GM23338 (cell line): ENCODE data around the gene PRAC1. TPM values are rescaled to one million over a fixed set of nuclear protein-coding genes. Genes with fewer than 3 reads are reported as not detected.
"Not testable (repeated sequence)": the region's sequence is repeated elsewhere in the genome, so short reads cannot be mapped to it uniquely, and the experiment has no call there.

Source experiments
- ATAC-seq: fragments of 200-7000 bp; cut with Tn5 transposase; 3 replicates; pipeline ENCODE4 v1.9.1; 2020
- DNase-seq: peaks from one replicate; pipeline ENCODE4 v3.0.0-alpha.2; 2015; ENCODE audit warnings: low spot score
- H2AFZ ChIP-seq: fragments of 200-600 bp; sonication (generic); 2 replicates; pipeline ENCODE4 v1.8.0; 2016; ENCODE audit warnings: antibody characterized with exemption, mild to moderate bottlenecking, moderate library complexity
- H3F3A ChIP-seq: fragments of 200-600 bp; sonication (generic); replicated peaks from 2 replicates; pipeline ENCODE4 v1.8.0; 2017; ENCODE audit warnings: antibody characterized with exemption, mixed run types, low read depth
- H3K27ac ChIP-seq: fragments of 200-600 bp; sonication (generic); 2 replicates; pipeline ENCODE4 v1.6.1; 2016; ENCODE audit warnings: low read depth
- H3K27me3 ChIP-seq: fragments of 200-600 bp; sonication (generic); 2 replicates; pipeline ENCODE4 v1.8.0; 2016; ENCODE audit warnings: mild to moderate bottlenecking, mixed run types, moderate library complexity; ENCODE audit not compliant: insufficient read depth
- H3K36me3 ChIP-seq: fragments of 200-600 bp; sonication (generic); 2 replicates; pipeline ENCODE4 v1.8.0; 2016; ENCODE audit warnings: mild to moderate bottlenecking; ENCODE audit not compliant: insufficient read depth
- H3K4me1 ChIP-seq: fragments of 200-600 bp; sonication (generic); 2 replicates; pipeline ENCODE4 v1.8.0; 2016; ENCODE audit warnings: mild to moderate bottlenecking, moderate library complexity; ENCODE audit not compliant: insufficient read depth
- H3K4me2 ChIP-seq: fragments of 200-600 bp; sonication (generic); 2 replicates; pipeline ENCODE4 v1.7.1; 2017; ENCODE audit warnings: mixed run types
- H3K4me3 ChIP-seq: fragments of 200-600 bp; sonication (generic); 2 replicates; pipeline ENCODE4 v1.6.1; 2016; ENCODE audit warnings: mixed run types
- H3K79me2 ChIP-seq: fragments of 200-600 bp; sonication (generic); replicated peaks from 2 replicates; pipeline ENCODE4 v1.8.0; 2017; ENCODE audit warnings: mild to moderate bottlenecking; ENCODE audit not compliant: insufficient read depth
- H3K9me2 ChIP-seq: fragments of 200-600 bp; sonication (generic); 2 replicates; pipeline ENCODE4 v1.8.0; 2017; ENCODE audit not compliant: insufficient read depth
- H4K20me1 ChIP-seq: fragments of 200-600 bp; sonication (generic); replicated peaks from 2 replicates; pipeline ENCODE4 v1.8.0; 2017; ENCODE audit warnings: mild to moderate bottlenecking; ENCODE audit not compliant: insufficient read depth
- H3K27ac Mint-ChIP-seq: 2 replicates; pipeline ENCODE4 v1.8.0; 2020; ENCODE audit warnings: inconsistent platforms, mild to moderate bottlenecking, moderate library complexity, mixed read lengths
- H3K27me3 Mint-ChIP-seq: 3 replicates; pipeline ENCODE4 v1.8.0; 2022; ENCODE audit warnings: low read depth, mild to moderate bottlenecking, moderate library complexity, mixed read lengths, inconsistent platforms; ENCODE audit not compliant: insufficient read depth, poor library complexity
- H3K36me3 Mint-ChIP-seq: 3 replicates; pipeline ENCODE4 v1.8.0; 2021; ENCODE audit warnings: low read depth, mild to moderate bottlenecking, inconsistent platforms, moderate library complexity, mixed read lengths
- H3K4me1 Mint-ChIP-seq: 3 replicates; pipeline ENCODE4 v1.8.0; 2020; ENCODE audit warnings: mild to moderate bottlenecking, inconsistent platforms, mixed read lengths
- H3K4me3 Mint-ChIP-seq: 3 replicates; pipeline ENCODE4 v1.8.0; 2021; ENCODE audit warnings: moderate library complexity, mild to moderate bottlenecking, inconsistent platforms, mixed read lengths
- H3K9me3 Mint-ChIP-seq: 3 replicates; pipeline ENCODE4 v1.8.0; 2020; ENCODE audit warnings: moderate library complexity, mild to moderate bottlenecking, inconsistent platforms, mixed read lengths
- ZNF114 ChIP-seq: fragments of 250-450 bp; sonication (Bioruptor Pico); IDR thresholded peaks from 2 replicates; pipeline ENCODE4 v1.5.0; 2020; ENCODE audit warnings: mild to moderate bottlenecking, moderate library complexity
- ZNF331 ChIP-seq: fragments of 250-450 bp; sonication (Bioruptor Pico); IDR thresholded peaks from 2 replicates; pipeline ENCODE4 v1.5.0; 2020; ENCODE audit warnings: low read depth, mild to moderate bottlenecking, moderate library complexity
- polyA plus RNA-seq: library from polyadenylated mRNA; unstranded; fragments of >200 nt; fragmentation: Nextera tagmentation; extraction: Ambion mirVana; gene quantifications from 2 replicates; pipeline ENCODE4 v1.2.1, GENCODE V29; 2016
- total RNA-seq: library from RNA; depleted of rRNA; stranded (reverse); fragments of >200 nt; shearing (Covaris generic); gene quantifications from 2 replicates; pipeline ENCODE4 v1.2.3, GENCODE V29; 2014
- TF ChIP-seq, protein P1 (sequence below): fragments of 250-450 bp; sonication (Bioruptor Pico); IDR thresholded peaks from 2 replicates; pipeline ENCODE4 v1.5.0; 2020; ENCODE audit warnings: mild to moderate bottlenecking, moderate library complexity
- TF ChIP-seq, protein P2 (sequence below): IDR thresholded peaks from one replicate; pipeline ENCODE4 v1.6.1; 2018; ENCODE audit warnings: antibody characterized with exemption; ENCODE audit not compliant: unreplicated experiment

PRAC1 gene
- total and polyA plus RNA-seq, 2 experiments from 2014 or later, result not detected

GRCh38 chr17:48717367-48718226, 4.7 kb downstream of the PRAC1 start (continued):
- TF ChIP-seq, protein P1, sequence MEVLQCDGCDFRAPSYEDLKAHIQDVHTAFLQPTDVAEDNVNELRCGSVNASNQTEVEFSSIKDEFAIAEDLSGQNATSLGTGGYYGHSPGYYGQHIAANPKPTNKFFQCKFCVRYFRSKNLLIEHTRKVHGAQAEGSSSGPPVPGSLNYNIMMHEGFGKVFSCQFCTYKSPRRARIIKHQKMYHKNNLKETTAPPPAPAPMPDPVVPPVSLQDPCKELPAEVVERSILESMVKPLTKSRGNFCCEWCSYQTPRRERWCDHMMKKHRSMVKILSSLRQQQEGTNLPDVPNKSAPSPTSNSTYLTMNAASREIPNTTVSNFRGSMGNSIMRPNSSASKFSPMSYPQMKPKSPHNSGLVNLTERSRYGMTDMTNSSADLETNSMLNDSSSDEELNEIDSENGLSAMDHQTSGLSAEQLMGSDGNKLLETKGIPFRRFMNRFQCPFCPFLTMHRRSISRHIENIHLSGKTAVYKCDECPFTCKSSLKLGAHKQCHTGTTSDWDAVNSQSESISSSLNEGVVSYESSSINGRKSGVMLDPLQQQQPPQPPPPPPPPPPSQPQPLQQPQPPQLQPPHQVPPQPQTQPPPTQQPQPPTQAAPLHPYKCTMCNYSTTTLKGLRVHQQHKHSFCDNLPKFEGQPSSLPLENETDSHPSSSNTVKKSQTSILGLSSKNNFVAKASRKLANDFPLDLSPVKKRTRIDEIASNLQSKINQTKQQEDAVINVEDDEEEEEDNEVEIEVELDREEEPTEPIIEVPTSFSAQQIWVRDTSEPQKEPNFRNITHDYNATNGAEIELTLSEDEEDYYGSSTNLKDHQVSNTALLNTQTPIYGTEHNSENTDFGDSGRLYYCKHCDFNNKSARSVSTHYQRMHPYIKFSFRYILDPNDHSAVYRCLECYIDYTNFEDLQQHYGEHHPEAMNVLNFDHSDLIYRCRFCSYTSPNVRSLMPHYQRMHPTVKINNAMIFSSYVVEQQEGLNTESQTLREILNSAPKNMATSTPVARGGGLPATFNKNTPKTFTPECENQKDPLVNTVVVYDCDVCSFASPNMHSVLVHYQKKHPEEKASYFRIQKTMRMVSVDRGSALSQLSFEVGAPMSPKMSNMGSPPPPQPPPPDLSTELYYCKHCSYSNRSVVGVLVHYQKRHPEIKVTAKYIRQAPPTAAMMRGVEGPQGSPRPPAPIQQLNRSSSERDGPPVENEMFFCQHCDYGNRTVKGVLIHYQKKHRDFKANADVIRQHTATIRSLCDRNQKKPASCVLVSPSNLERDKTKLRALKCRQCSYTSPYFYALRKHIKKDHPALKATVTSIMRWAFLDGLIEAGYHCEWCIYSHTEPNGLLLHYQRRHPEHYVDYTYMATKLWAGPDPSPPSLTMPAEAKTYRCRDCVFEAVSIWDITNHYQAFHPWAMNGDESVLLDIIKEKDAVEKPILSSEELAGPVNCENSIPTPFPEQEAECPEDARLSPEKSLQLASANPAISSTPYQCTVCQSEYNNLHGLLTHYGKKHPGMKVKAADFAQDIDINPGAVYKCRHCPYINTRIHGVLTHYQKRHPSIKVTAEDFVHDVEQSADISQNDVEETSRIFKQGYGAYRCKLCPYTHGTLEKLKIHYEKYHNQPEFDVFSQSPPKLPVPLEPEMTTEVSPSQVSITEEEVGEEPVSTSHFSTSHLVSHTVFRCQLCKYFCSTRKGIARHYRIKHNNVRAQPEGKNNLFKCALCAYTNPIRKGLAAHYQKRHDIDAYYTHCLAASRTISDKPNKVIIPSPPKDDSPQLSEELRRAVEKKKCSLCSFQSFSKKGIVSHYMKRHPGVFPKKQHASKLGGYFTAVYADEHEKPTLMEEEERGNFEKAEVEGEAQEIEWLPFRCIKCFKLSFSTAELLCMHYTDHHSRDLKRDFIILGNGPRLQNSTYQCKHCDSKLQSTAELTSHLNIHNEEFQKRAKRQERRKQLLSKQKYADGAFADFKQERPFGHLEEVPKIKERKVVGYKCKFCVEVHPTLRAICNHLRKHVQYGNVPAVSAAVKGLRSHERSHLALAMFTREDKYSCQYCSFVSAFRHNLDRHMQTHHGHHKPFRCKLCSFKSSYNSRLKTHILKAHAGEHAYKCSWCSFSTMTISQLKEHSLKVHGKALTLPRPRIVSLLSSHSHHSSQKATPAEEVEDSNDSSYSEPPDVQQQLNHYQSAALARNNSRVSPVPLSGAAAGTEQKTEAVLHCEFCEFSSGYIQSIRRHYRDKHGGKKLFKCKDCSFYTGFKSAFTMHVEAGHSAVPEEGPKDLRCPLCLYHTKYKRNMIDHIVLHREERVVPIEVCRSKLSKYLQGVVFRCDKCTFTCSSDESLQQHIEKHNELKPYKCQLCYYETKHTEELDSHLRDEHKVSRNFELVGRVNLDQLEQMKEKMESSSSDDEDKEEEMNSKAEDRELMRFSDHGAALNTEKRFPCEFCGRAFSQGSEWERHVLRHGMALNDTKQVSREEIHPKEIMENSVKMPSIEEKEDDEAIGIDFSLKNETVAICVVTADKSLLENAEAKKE (CRISPR knock-in tag), result no peak
- TF ChIP-seq ZNF114 (CRISPR knock-in tag), result no peak
- TF ChIP-seq, protein P2, sequence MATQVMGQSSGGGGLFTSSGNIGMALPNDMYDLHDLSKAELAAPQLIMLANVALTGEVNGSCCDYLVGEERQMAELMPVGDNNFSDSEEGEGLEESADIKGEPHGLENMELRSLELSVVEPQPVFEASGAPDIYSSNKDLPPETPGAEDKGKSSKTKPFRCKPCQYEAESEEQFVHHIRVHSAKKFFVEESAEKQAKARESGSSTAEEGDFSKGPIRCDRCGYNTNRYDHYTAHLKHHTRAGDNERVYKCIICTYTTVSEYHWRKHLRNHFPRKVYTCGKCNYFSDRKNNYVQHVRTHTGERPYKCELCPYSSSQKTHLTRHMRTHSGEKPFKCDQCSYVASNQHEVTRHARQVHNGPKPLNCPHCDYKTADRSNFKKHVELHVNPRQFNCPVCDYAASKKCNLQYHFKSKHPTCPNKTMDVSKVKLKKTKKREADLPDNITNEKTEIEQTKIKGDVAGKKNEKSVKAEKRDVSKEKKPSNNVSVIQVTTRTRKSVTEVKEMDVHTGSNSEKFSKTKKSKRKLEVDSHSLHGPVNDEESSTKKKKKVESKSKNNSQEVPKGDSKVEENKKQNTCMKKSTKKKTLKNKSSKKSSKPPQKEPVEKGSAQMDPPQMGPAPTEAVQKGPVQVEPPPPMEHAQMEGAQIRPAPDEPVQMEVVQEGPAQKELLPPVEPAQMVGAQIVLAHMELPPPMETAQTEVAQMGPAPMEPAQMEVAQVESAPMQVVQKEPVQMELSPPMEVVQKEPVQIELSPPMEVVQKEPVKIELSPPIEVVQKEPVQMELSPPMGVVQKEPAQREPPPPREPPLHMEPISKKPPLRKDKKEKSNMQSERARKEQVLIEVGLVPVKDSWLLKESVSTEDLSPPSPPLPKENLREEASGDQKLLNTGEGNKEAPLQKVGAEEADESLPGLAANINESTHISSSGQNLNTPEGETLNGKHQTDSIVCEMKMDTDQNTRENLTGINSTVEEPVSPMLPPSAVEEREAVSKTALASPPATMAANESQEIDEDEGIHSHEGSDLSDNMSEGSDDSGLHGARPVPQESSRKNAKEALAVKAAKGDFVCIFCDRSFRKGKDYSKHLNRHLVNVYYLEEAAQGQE, result no peak
- TF ChIP-seq ZNF331, result no peak

- Mint-ChIP-seq H3K4me1 (peaks cover 29% of the 10 kb centered on the region), H3K27me3 (peaks cover 79% of the 10 kb centered on the region)
- H3K9me3 Mint-ChIP-seq, H3K36me3 ChIP-seq, ATAC-seq, H3K4me2 ChIP-seq, H3K4me3 ChIP-seq, H3K27ac Mint-ChIP-seq, H3K9me2 ChIP-seq, H3K79me2 ChIP-seq, H3K27ac ChIP-seq, H3K36me3 Mint-ChIP-seq, DNase-seq, H4K20me1 ChIP-seq, H2AFZ ChIP-seq, H3K4me3 Mint-ChIP-seq: not testable (repeated sequence)
- H3K27me3 ChIP-seq, result peaks cover 95% of the 10 kb centered on the region
- peaks cover 26% of the 10 kb centered on the region for H3K4me1 ChIP-seq
- H3F3A ChIP-seq, result peaks cover 25% of the 10 kb centered on the region
Measured at GRCh38 chr17:48716549-48716948, 5.8 kb downstream of the PRAC1 start.
